GM19468 (cell line): Measurements from ENCODE around the gene ROBO1.

Experiments used
- ATAC-seq: cut with Tn5 transposase; IDR thresholded peaks from one replicate; pipeline ENCODE4 v1.9.1; 2021; ENCODE audit warnings: mild to moderate bottlenecking, moderate library complexity, moderate number of reproducible peaks; ENCODE audit not compliant: unreplicated experiment; ENCODE audit errors: extremely low read depth

ROBO1 gene

DNA sequence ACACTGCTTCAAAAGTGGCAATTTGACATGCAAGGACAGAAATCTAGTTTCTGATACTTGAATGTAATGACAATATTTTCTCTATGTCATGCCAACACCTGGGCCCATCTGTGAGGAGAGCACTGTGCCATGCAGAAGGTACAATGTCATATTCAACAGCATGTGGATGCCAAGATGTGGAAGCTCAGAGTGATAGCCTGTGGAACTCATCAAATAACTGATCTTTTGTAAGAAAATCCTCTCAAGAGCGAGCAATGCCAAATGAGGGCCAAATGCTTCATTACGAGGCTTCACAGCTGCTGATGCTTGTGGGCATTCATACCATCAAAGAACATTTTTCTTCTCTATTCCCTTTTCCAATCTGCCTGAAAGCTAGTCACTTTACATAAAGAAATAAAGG lies 95.1 kb downstream of the ROBO1 start:
- ATAC-seq = no peak

DNA sequence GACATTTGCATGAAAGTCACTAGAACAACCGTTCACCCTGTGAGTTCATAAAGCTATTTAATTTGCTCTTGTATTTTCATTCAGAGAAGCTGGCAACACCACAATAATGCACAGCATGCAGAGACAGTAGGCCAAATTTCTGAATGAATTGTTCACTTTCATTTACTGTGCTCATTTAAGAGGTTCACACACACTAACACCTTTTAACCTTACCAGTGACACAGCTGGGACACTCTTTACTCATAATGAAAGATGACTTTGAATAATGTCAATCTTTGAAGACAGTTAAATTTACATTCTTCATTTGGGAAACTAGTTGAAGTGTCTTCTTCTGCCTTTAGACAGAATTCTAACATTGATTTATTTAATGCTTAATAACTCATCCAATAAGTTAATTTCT lies 95.7 kb downstream of the ROBO1 start:
- no peak for ATAC-seq

DNA sequence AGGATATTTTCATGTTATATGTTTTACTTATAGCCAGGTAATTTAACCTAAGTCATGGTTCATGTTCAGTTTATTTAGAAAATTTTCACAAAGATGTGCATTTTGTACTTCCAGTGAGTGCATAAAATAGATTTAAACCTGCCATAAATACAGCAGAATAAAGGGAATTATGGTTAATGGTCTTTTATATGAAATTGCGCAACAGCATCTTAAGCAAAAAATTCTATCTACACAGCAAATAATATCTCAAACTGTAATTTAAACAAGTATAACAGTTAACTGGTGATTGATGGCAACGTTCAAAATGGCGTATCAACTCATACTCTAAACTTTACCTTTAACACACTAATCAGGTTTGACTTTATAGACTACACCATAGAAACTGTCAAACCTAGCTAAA lies 97.6 kb downstream of the ROBO1 start:
- ATAC-seq = no peak

DNA sequence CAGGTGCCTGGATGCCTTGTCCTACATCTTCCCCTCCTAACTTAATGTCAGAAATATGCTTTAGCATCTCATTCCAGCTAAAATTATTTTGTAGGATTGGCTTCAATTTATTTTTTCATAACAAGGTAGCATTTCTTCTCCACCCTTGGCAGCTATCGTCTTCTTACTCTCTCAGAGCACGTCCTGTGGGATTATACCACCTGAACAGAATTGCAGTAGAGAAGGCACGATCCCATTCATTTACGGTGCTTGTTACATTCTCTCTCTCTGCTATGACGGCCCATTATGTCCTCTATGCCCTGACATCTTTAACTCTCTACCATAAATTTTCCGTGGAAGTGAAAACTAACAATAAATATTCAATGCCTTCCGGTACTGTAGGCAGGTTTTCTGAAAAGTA lies 103.3 kb downstream of the ROBO1 start:
- ATAC-seq = no peak

DNA sequence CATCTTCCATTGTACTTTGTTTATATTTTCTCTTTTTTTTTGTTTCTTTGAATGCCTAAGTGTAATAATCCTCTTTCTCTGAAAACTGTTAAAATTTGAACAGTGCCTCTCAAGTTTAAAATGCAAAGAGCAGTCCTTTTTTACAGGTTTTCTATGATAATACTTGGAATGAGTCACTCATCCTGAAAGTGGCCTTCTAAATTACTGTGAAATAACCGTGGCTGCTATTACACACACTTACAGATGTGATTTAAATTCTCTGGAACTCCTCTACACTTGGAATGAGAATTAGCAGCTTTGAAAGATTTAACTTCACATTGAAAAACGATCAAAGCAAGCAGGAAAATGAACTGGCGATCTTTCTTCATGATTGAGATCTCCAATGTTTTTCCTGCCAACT lies 105.9 kb downstream of the ROBO1 start:
- no peak for ATAC-seq

DNA sequence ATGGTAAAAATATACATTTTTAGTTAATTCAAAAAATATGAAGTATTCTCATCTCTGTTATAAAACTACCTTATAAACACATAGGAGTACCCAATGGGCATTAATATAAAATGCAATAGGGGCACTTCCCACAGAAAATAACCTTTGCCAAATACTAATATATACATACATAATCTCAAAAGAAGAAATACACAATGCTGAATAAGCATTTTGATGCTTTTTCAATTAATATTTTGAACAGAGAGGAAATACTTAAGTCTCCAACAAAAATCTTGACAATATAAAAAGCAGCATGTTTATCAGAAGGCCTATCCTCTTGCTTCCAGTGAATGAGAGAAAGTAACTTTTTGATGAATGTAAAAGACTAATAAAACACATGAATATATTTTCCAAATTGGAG lies 110.7 kb downstream of the ROBO1 start:
- ATAC-seq = no peak

DNA sequence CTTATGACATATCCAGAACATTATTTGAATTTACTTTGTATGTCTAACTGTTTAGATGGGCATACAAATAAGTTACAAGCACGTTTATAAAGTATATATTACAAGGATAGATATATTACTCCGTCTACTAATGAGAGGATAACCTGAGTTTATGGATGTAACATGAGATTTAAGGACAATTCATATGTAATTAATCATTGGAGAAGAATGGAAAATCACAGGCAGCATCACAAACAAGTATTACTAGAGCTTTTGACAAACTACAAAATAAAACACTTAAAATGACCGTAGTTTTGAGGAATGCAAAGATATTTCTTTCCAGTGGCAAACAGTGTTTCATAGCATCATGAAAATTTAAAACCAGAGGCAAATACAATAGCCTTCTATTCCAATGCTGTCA lies 113.8 kb downstream of the ROBO1 start:
- ATAC-seq = no peak

DNA sequence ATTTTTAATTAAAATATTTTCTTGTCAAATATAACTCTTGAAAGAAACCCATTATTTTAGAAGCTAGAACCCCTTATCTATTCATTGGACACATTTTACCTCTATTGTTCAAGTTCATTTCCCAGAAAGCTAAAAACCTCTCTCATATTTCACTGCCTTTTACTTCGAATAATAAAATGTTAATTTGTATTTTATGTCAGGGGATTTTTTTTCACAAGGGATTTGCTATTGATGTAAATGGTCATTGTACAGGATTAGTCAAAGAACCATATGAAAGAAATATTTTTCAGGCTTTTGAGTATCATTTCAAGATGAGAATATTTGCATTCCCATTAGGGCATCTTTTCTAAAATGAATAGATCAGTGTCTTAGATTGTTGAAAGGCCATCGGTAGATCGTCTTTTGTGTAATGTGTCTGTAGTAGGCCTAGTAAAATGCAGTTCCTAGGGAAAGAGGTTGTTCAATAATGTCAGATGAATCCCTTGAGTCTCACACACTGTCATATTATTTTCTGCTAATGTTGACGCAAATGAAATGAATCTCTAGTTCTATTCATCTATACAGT lies 114.5 kb downstream of the ROBO1 start:
- no peak for ATAC-seq

DNA sequence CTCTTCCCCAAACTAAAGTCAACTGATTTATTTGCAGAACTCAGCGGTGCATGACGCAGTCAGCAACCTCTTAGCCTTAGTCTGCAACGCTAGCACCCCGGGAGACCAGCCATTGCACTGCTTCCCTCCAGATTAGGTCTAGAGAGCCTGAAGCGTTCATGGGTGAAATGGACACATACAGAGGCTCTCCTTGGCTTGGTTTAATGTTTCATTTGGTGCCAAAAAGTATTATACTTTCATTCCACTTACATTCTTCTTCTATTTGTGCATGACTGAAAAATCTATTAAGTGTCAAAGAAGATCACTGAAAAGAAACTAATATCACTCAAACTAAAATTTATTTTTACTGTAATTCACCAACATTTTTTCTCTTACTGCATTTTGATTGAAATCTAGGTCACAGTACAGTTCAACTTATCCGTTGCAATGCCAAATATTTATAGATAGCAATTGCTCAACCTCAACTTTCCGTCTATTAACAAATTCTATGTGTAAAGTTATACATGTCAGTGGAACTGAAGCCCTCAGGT lies 116.2 kb downstream of the ROBO1 start:
- no peak for ATAC-seq

DNA sequence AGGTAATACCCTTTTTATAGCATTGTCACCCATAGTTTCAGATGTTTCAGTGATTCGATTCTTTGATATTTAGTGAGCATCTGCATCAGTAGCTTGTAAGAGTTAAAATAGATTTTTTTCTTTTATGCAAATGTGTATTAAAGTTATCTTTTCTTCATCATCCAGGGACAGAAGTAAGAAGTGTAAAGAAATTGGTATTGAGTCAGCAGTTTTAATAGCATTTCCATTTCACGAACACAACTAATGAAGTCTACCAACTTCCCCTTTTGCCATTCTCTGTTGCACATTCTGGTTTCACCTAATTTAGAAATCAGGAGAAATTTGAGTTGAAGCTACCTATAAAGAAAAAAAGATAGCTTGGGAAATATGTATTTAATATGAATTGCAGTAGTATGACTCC lies 127.9 kb downstream of the ROBO1 start:
- no peak for ATAC-seq

DNA sequence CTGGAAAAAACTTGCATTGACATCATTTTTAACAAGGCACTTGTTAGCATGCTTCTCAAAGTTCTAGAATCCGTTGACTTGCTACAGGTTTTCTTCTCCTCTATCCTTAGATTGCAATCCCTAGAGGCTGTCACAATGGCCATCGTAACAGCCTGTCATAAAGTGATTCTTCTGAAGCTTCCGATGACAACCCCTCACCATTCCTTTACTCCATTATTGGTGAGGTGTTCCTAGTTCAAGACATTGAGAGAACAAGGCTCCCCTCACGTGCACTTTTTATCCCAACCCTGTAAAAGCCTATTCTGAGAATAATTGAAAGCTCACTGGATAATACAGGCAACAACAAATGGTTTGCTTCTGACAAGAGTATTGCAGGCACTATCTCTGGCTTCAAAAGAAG lies 131.4 kb downstream of the ROBO1 start:
- ATAC-seq = no peak

DNA sequence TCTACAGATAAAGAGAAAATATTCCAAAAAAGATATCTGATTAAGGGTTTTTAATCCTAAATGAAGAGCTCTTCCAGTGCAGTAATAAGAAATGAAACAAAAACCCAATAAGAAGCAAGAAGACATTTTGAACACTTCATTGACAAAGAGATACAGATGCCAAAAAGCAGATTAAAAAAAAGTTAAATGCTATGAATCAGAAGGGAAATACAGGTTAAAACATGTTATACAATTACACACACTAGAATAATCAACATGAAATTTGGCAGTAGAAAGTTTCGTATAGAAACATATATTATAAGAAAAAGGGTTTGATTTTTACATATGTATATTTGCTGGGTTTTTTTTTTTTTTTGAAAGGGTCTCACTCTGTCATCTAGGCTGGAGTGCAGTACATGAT lies 135.0 kb downstream of the ROBO1 start:
- no peak for ATAC-seq

DNA sequence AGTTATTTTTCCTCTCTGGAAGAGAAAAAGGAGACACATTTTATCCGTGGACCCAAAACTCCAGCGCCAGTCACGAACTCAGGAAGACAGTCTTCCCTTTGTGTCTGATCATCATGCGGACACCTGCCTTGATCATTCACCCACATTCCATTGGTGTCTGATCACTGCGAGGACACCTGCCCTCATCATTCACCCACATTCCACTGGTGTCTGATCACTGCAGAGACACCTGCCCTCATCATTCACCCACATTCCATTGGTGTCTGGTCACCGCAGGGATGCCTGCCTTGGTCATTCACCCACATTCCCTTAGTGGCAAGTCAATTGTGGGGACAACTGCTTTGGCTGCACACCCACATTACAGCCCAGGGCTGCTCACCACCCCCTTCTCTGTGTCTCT lies 148.9 kb downstream of the ROBO1 start:
- ATAC-seq = no peak

DNA sequence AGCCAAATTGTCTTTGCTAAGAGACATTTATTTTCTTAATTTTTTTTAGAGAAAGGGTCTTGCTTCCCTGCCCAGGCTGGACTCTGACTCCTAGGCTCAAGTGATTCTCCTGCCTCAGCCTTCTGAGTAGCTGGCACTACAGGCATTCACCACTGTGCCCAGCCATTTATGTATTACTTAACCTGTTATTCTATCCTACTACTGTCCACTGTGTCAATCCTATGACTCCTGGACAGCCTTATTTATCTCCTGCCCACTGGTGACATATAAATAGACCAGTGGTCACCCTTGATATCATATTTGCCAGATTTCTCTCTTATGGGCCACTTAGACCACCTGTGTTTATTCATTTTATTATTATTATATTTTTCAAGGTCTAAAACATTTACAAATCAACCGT lies 161.4 kb downstream of the ROBO1 start:
- no peak for ATAC-seq

DNA sequence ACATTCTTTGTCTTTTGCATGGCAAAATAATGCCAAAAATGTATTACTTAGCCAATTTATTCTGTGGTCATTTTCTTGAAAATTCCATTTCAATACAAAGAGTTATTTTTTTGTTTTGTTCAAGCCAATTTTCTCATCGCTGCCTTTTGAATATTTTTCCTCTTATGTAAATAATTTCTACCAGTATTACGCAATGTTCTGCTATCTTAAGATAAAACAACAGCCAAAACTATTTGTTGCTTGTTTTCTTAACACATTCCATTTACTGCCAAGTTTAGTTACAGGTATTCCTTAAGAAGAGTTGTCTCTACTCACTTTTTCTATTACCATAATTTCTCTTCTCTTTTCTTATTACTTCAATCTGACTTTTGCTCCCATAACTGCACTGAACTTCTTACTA lies 163.1 kb downstream of the ROBO1 start:
- ATAC-seq = no peak

DNA sequence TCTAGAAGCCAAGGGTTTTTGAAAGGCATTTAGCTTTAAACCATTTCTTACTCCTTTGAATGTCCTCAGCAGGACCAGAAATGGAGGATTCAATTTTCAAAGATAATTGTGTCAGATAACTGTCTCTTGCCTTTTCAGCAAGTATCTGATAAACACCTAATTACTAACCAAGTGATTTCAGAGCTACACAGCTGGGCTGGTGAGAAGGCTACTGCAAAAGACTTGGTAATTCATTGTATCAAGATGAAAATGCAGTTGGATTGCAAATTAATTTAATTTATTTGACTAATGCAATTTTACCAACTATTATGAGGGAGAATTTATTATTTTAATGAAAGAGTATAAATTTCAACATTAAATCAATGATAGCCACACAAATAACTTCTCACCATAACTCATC lies 165.4 kb downstream of the ROBO1 start:
- no peak for ATAC-seq

DNA sequence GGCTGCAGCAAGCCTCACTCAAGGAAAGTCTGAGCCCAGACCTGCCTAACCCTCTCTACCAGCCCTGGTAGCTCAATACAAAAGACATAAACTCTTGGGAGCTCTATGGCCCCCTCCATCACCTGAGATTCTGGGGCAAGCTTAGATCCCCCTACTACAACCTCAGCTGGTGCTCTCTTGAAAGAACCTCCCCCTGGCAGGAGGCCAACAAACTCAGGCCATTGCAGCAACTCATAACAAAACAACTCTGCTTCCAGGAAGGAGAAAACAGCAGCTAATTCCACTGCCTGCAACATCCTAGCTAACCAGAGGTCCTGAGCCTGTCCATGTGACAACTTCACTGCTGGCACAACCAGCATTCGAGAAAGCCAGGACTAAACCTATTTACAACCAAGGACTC lies 169.2 kb downstream of the ROBO1 start:
- no peak for ATAC-seq

DNA sequence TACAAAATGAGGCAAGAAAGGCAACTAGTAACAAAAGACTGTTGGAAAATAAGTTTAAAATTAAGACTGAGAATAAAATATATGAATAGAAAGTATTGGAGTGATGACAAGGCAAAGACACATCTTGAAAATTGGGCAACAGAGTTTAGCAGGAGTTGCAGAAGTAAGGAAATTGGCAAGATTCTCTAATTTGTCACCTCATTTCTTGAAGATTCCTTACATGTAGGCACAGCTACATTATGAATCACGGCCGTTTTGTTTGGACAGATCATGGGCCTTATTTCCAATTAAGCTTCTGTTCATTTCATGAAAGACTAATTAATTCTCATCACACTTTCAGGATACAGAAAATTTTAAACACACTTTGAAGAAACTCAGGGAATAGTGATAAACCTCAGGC lies 170.1 kb downstream of the ROBO1 start:
- ATAC-seq = no peak

DNA sequence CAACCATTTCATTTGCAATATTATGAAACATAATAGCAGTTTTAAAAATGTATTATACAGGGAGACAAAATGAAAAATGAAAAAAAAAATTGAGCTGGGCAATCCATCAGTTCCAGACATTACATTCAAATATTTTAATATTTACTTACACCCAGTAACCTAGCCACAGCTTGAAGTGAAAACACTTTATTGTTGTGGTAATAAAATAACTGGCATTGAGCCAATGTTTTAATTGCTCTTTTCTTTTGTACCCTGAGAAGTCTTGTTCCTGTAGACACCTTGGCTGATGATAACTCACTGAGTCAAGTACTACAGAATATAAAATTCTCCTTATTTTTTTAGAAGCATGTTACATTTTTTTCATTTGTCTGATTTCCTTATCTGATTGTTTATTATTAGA lies 180.6 kb downstream of the ROBO1 start:
- ATAC-seq = no peak

DNA sequence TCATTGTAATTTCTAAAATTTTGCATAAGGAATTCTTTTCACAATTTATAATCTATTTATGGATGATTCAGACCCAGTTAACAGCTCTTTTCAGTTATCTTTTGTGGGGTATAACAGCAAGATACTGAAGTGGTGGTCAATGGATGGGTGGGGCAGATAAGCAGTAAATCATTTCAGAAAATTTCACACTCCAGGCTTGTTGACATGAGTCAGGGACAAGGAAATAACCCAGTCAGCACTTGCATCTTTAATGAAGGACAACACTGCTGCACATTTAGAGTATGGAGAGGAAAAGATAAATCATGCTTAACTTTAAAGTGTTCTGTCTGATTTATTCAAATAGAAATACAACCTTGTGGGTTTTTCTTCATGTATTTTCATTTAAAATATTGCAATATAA lies 181.6 kb downstream of the ROBO1 start:
- ATAC-seq = no peak

DNA sequence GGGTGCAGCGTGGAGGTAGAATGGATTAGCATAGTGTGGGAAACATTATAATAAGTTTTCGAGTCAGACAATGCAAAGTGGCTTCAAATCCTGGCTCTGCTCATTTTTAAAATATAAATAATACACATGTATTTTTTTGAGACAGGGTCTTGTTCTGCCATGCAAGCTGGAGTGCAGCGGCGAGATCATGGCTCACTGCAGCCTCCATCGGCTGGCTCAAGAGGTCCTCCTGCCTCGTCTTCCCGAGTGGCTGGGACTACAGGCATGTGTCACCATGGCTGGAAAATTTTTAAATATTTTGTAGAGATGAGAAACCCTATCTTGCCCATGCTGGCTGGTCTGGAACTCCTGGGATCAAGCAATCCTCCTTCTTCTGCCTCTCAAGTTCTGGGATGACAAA lies 194.9 kb downstream of the ROBO1 start:
- ATAC-seq = no peak

DNA sequence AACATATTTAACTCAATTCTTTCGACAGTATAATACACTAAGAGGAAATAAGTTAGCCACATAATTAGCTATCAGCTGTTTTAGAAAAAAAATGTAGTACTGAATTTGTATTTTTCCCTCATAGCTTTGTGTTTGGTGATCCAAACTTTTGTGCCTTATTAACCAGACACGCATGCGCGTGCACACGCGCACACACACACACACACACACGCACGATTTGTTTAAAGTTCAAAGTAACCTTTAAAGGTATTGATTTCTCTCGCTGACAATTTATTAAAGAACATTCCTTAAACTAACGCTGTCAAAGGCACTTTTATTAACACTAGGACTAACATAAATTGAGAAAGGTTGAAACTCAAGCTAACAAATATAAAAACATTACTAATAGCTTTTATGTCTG lies 198.9 kb downstream of the ROBO1 start:
- no peak for ATAC-seq

DNA sequence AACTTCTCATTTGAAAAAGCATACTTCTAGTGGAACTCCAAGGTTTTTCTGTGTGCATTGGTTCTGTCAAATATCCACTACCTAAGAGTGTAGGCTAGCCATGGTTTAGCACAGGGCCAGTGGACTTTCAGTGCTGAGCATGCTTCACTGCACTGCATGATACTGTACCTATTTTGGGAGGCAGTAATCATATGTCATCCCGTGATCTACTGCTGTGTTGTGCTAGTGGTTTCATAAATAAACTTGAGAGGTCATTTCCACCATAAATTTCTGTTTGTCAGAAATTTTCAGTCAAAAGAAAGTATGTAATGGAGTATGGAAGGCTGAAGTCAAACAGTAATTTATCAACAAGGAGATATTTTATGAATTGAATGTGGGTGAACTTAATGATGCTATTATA lies 203.6 kb downstream of the ROBO1 start:
- no peak for ATAC-seq
